HEK293 (cell line): ENCODE data around the gene ORMDL2.

Experiments
- CTCF ChIP-seq: fragments of 450-650 bp; formaldehyde crosslinking; IDR thresholded peaks from 2 replicates; pipeline ENCODE4 v1.5.1; 2016; ENCODE audit warnings: missing biosample characterization, missing genetic modification characterization
- HOXD13 ChIP-seq: sonication (generic); formaldehyde crosslinking; IDR thresholded peaks from 2 replicates; pipeline ENCODE4 v1.8.0; 2022; ENCODE audit warnings: missing genetic modification reagents, borderline replicate concordance
- MEIS1 ChIP-seq: sonication (generic); formaldehyde crosslinking; IDR thresholded peaks from 2 replicates; pipeline ENCODE4 v1.8.1; 2022; ENCODE audit warnings: missing genetic modification reagents, mild to moderate bottlenecking, borderline replicate concordance
- REST ChIP-seq: fragments of 450-650 bp; formaldehyde crosslinking; IDR thresholded peaks from 2 replicates; pipeline ENCODE4 v1.5.1; 2016; ENCODE audit warnings: missing biosample characterization, missing genetic modification characterization
- ZFP41 ChIP-seq: fragments of 450-650 bp; formaldehyde crosslinking; IDR thresholded peaks from 2 replicates; pipeline ENCODE4 v1.5.1; 2016; ENCODE audit warnings: missing biosample characterization, missing genetic modification characterization, borderline replicate concordance
- ZNF174 ChIP-seq: fragments of 450-650 bp; formaldehyde crosslinking; IDR thresholded peaks from 2 replicates; pipeline ENCODE4 v1.5.0; 2017; ENCODE audit warnings: missing biosample characterization, mild to moderate bottlenecking, missing genetic modification characterization
- ZNF274 ChIP-seq, 2 experiments: fragments of 200-500 bp in 1 of 2; fragments of 450-650 bp in 1 of 2; sonication (Bioruptor generic) in 1 of 2; formaldehyde crosslinking in 1 of 2; IDR thresholded peaks; 2 replicates each; pipeline versions ENCODE4 v1.5.1 to v1.6.1; 2014 to 2016; ENCODE audit warnings: borderline replicate concordance in 1 of 2, inconsistent platforms in 1 of 2, low read length in 1 of 2, missing biosample characterization in 1 of 2, missing genetic modification characterization in 1 of 2
- ZNF324 ChIP-seq: fragments of 450-650 bp; formaldehyde crosslinking; IDR thresholded peaks from 2 replicates; pipeline ENCODE4 v1.5.1; 2016; ENCODE audit warnings: missing biosample characterization, missing genetic modification characterization
- ZNF335 ChIP-seq: fragments of 450-650 bp; formaldehyde crosslinking; conservative IDR thresholded peaks from 2 replicates; pipeline ENCODE4 v1.5.1; 2016; ENCODE audit warnings: missing biosample characterization, missing genetic modification characterization
- ZNF423 ChIP-seq: fragments of 450-650 bp; formaldehyde crosslinking; IDR thresholded peaks from 2 replicates; pipeline ENCODE4 v1.5.1; 2016; ENCODE audit warnings: missing biosample characterization, missing genetic modification characterization
- ZNF623 ChIP-seq: fragments of 450-650 bp; formaldehyde crosslinking; IDR thresholded peaks from 2 replicates; pipeline ENCODE4 v1.5.1; 2016; ENCODE audit warnings: missing biosample characterization, missing genetic modification characterization
- ZNF747 ChIP-seq: fragments of 450-650 bp; formaldehyde crosslinking; IDR thresholded peaks from 2 replicates; pipeline ENCODE4 v1.5.1; 2016; ENCODE audit warnings: missing biosample characterization, missing genetic modification characterization
- TF ChIP-seq, protein P1 (sequence below): fragments of 450-650 bp; formaldehyde crosslinking; IDR thresholded peaks from 2 replicates; pipeline ENCODE4 v1.5.1; 2017; ENCODE audit warnings: missing biosample characterization, mild to moderate bottlenecking, missing genetic modification characterization, moderate library complexity
- TF ChIP-seq, protein P2 (sequence below): fragments of 450-650 bp; formaldehyde crosslinking; IDR thresholded peaks from 2 replicates; pipeline ENCODE4 v1.5.1; 2016; ENCODE audit warnings: missing biosample characterization, missing genetic modification characterization

DNA sequence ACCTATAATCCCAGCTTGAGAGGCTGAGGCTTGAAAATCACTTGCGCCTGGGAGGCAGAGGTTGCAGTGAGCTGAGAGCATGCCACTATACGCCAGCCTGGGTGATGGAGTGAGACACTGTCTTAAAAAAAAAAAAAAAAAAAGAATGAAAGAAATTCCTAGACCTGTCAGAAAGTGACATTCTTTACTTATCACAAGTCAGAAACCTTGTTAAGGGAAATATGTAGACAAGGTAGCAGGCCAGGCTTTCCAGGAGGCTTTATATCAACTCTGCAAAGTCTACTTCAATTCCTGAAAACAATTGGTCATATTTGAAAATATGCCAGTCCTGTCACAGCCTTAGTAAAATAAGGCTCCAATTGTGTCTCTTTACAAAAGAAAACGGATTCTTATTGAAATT lies 44.0 kb downstream of the ORMDL2 start:
- TF ChIP-seq HOXD13 (no peak), CTCF (no peak), ZNF174 (tag by site-specific recombination) (no peak), ZNF423 (tag by site-specific recombination) (no peak), ZNF623 (tag by site-specific recombination) (no peak), MEIS1 (CRISPR knock-in tag) (no peak), REST (no peak), ZNF324 (tag by site-specific recombination) (no peak), ZNF274 (IDR thresholded peaks at IDR 0.05; ENCODE audit: low read length) (no peak), ZNF274 (tag by site-specific recombination; IDR thresholded peaks at IDR 0.05; ENCODE audit: borderline replicate concordance) (no peak), ZNF335 (peak; percentile 4; the same call in 1 of the 2 replicates), ZFP41 (tag by site-specific recombination) (no peak), ZNF747 (tag by site-specific recombination) (no peak)
- TF ChIP-seq, protein P1, sequence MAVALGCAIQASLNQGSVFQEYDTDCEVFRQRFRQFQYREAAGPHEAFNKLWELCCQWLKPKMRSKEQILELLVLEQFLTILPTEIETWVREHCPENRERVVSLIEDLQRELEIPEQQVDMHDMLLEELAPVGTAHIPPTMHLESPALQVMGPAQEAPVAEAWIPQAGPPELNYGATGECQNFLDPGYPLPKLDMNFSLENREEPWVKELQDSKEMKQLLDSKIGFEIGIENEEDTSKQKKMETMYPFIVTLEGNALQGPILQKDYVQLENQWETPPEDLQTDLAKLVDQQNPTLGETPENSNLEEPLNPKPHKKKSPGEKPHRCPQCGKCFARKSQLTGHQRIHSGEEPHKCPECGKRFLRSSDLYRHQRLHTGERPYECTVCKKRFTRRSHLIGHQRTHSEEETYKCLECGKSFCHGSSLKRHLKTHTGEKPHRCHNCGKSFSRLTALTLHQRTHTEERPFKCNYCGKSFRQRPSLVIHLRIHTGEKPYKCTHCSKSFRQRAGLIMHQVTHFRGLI (tag by site-specific recombination): no peak
- TF ChIP-seq, protein P2, sequence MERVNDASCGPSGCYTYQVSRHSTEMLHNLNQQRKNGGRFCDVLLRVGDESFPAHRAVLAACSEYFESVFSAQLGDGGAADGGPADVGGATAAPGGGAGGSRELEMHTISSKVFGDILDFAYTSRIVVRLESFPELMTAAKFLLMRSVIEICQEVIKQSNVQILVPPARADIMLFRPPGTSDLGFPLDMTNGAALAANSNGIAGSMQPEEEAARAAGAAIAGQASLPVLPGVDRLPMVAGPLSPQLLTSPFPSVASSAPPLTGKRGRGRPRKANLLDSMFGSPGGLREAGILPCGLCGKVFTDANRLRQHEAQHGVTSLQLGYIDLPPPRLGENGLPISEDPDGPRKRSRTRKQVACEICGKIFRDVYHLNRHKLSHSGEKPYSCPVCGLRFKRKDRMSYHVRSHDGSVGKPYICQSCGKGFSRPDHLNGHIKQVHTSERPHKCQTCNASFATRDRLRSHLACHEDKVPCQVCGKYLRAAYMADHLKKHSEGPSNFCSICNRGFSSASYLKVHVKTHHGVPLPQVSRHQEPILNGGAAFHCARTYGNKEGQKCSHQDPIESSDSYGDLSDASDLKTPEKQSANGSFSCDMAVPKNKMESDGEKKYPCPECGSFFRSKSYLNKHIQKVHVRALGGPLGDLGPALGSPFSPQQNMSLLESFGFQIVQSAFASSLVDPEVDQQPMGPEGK (tag by site-specific recombination): no peak
